Endothelial cell (in vitro differentiated cells): ENCODE data around the gene SESN2. TPM values are rescaled to one million over a fixed set of nuclear protein-coding genes. Genes with fewer than 3 reads are reported as not detected.

Source experiments
- DNase-seq: peaks from one replicate; pipeline ENCODE4 v3.0.0; 2021; ENCODE audit warnings: low spot score
- H3K27ac Mint-ChIP-seq: one replicate; pipeline ENCODE4 v1.8.0; 2021; ENCODE audit warnings: mixed read lengths, inconsistent platforms; ENCODE audit not compliant: unreplicated experiment
- H3K27me3 Mint-ChIP-seq: one replicate; pipeline ENCODE4 v1.8.0; 2021; ENCODE audit warnings: mild to moderate bottlenecking, moderate library complexity, mixed read lengths, inconsistent platforms; ENCODE audit not compliant: unreplicated experiment
- H3K36me3 Mint-ChIP-seq: one replicate; pipeline ENCODE4 v1.8.0; 2021; ENCODE audit warnings: mild to moderate bottlenecking, low read depth, mixed read lengths, inconsistent platforms; ENCODE audit not compliant: unreplicated experiment
- H3K4me1 Mint-ChIP-seq: one replicate; pipeline ENCODE4 v1.8.0; 2021; ENCODE audit warnings: mild to moderate bottlenecking, mixed read lengths, inconsistent platforms; ENCODE audit not compliant: unreplicated experiment
- H3K4me3 Mint-ChIP-seq: one replicate; pipeline ENCODE4 v1.8.0; 2021; ENCODE audit warnings: mild to moderate bottlenecking, mixed read lengths, inconsistent platforms; ENCODE audit not compliant: unreplicated experiment
- H3K9me3 Mint-ChIP-seq: one replicate; pipeline ENCODE4 v1.8.0; 2021; ENCODE audit warnings: mixed read lengths, inconsistent platforms; ENCODE audit not compliant: unreplicated experiment
- total RNA-seq: library from RNA; stranded (reverse); fragmentation: NEBNext Ultra II Directional; extraction: Animal tissue kit (Norgen Biotek cat#: 25700); gene quantifications from one replicate; pipeline ENCODE4 v1.2.1, GENCODE V29; 2021; ENCODE audit not compliant: unreplicated experiment
- TF ChIP-seq, protein P1 (sequence below): fragments of 200-600 bp; sonication (generic); IDR thresholded peaks from one replicate; pipeline ENCODE4 v1.5.0; 2021; ENCODE audit warnings: antibody characterized with exemption; ENCODE audit not compliant: unreplicated experiment

SESN2 gene
- total RNA-seq, 1 donor from 2014 or later, result 31.0 TPM

DNA sequence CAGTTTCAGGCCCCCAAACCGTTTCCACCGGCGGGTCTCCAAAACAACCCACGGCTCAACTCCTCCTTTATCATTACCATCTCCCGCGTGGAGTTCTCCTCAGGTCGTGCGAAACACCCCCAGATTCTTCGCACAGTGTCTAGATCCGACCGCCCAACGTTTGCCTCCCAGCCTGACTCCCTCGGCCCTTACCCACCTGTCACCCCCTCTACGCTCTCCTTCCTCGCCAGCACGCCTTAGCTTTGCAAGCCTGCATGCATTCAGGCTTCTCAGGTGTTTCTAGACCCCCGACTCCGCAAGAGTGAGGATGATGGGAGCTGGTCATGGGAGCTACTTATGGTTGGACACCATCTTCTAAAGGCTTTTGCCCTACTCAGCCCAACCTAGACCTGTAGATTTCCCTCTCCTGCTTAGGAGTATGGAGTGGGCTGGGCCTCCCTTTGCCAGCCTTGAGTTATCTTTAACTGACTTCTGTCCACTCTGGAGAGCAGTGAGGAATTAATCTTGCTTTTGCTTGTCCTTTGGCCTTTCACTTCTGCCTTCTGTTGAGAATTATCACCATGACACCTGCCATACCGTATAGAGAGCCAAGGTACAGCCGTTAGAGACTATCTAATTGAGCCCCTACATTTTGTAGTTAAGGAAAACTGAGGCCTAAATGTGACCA, 22.5 kb upstream of the SESN2 start:
- no peaks in the 10 kb centered on the region for H3K27me3 Mint-ChIP-seq
- H3K36me3 Mint-ChIP-seq, result no peaks in the 10 kb centered on the region
- TF ChIP-seq, protein P1, sequence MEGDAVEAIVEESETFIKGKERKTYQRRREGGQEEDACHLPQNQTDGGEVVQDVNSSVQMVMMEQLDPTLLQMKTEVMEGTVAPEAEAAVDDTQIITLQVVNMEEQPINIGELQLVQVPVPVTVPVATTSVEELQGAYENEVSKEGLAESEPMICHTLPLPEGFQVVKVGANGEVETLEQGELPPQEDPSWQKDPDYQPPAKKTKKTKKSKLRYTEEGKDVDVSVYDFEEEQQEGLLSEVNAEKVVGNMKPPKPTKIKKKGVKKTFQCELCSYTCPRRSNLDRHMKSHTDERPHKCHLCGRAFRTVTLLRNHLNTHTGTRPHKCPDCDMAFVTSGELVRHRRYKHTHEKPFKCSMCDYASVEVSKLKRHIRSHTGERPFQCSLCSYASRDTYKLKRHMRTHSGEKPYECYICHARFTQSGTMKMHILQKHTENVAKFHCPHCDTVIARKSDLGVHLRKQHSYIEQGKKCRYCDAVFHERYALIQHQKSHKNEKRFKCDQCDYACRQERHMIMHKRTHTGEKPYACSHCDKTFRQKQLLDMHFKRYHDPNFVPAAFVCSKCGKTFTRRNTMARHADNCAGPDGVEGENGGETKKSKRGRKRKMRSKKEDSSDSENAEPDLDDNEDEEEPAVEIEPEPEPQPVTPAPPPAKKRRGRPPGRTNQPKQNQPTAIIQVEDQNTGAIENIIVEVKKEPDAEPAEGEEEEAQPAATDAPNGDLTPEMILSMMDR, result no peak
- H3K4me3 Mint-ChIP-seq, result no peak overlapping the region
- peaks cover 10% of the 10 kb centered on the region for H3K4me1 Mint-ChIP-seq
- DNase-seq, result no peak
- H3K27ac Mint-ChIP-seq, result no peak overlapping the region
- H3K9me3 Mint-ChIP-seq, result no peaks in the 10 kb centered on the region

DNA sequence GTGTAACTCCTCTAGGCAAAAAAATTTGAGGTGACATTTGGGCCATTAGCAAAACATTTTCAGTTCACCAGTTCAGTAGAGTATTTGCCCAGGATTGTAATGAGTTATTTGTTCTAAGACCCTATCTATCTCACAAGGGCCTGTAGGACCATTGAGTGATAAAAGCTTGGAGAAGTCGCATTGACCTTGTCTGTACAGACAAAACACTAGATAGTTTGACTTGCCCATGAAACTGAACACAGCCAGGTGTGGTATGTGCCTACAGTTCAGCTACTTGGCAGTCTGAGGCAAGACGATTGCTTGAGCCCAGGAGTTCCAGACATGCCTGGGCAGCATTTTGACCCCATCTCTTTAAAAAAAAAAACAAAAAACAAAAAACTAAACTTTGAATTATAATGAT, 20.3 kb upstream of the SESN2 start:
- TF ChIP-seq, protein P1, result no peak
- H3K27me3 Mint-ChIP-seq, result no peaks in the 10 kb centered on the region
- no peak overlapping the region for H3K4me3 Mint-ChIP-seq
- DNase-seq, result no peak
- no peaks in the 10 kb centered on the region for H3K36me3 Mint-ChIP-seq
- no peak overlapping the region for H3K27ac Mint-ChIP-seq
- no peaks in the 10 kb centered on the region for H3K9me3 Mint-ChIP-seq
- peaks cover 8% of the 10 kb centered on the region for H3K4me1 Mint-ChIP-seq

DNA sequence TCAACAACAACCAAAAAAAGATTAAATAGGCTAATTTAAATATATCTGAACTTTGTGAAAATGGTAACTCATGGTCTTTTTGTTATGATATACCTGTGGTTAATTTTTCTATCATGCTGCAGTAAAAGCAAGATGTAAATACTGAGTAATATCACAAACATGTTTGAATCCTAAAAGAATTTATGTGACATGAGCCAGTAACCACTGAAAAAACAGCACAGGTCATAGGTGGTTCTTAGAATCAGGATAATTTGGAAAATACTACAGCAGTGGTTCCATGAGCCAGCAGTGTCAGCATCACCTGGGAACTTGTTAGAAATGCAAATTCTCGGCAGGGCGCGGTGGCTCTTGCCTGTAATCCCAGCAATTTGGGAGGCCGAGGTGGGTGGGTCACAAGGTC, 19.3 kb upstream of the SESN2 start:
- Mint-ChIP-seq H3K36me3 (no peaks in the 10 kb centered on the region), H3K4me1 (peaks cover 17% of the 10 kb centered on the region), H3K9me3 (no peaks in the 10 kb centered on the region), H3K27ac (no peak overlapping the region), H3K27me3 (no peaks in the 10 kb centered on the region), H3K4me3 (no peak overlapping the region)
- TF ChIP-seq, protein P1, result no peak
- no peak for DNase-seq

DNA sequence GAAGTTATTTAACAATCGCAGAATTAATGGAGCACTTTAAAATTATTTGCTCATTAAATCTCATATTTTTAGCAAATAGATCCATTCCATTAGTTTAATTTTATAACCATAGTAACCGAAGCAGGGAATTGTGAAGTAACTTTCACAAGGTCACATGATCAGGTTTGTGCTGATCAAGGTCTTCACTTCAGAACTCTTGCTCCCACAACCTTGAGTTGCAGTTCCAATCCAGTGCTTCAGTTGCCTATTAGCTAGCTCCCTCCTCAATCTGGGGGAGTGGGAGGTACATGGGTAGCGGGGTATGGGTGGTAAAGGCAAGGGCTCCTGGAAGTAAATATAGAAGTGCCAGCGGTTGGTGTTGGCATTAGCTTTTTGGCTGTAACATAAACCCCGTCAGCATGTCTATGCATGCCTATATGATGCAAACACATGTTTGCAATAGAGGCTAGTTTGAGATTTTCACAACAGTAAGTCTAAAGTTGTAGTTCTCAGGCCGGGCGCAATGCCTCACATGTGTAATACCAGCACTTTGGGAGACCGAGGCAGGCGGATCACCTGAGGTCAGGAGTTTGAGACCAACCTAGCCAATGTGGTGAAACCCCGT, 17.6 kb upstream of the SESN2 start:
- no peaks in the 10 kb centered on the region for H3K27me3 Mint-ChIP-seq
- H3K36me3 Mint-ChIP-seq, result no peaks in the 10 kb centered on the region
- peaks cover 21% of the 10 kb centered on the region for H3K4me1 Mint-ChIP-seq
- TF ChIP-seq, protein P1, result no peak
- no peak overlapping the region for H3K27ac Mint-ChIP-seq
- DNase-seq, result no peak
- no peaks in the 10 kb centered on the region for H3K9me3 Mint-ChIP-seq
- H3K4me3 Mint-ChIP-seq, result no peak overlapping the region

DNA sequence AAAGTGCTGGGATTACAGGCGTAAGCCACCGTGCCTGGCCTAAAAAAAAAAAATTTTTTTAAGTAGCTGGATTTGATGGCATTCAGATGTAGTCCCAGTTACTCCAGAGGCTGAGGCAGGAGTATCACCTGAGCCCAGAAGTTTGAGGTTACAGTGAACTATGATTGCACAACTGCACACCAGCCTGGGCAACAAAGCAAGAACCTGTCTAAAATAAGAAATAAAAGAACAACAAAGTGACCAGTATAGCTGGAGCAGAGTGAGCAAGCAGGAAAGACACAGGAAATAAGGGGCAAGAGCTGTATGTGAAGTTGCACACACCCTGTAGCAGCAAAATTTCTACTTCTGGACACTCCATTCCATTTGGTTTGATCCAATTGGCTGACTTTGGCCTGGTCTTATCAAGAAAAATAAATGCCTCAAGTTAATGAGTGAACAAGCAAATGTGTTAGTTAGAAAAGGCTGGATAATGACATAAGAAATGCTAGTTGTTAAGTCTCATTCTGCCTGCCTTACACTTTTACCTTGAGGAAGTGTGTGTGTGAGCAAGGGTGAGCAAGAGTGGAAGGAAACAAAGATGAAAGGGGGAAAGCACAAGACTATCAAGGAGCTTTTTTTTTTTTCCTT, 15.5 kb upstream of the SESN2 start:
- peaks cover 37% of the 10 kb centered on the region for H3K4me1 Mint-ChIP-seq

More for the DNA sequence above, 15.5 kb upstream of the SESN2 start:
- no peaks in the 10 kb centered on the region for H3K27me3 Mint-ChIP-seq
- TF ChIP-seq, protein P1, result no peak
- H3K9me3 Mint-ChIP-seq, result no peaks in the 10 kb centered on the region
- H3K36me3 Mint-ChIP-seq, result no peaks in the 10 kb centered on the region
- H3K27ac Mint-ChIP-seq, result peak overlapping the region; percentile 89
- peak overlapping the region; percentile 75 for H3K4me3 Mint-ChIP-seq
- DNase-seq, result no peak
